H1 (cell line): ENCODE data around the gene NOBOX.

Source experiments
- CBX5 ChIP-seq: fragments of 300-800, 300-1000 bp; sonication (generic); IDR thresholded peaks from 2 replicates; pipeline ENCODE4 v1.7.1; 2016; ENCODE audit warnings: antibody characterized with exemption, low read length, low read depth
- CHD2 ChIP-seq: IDR thresholded peaks from 2 replicates; pipeline ENCODE4 v1.6.1; 2012; ENCODE audit warnings: low read length, improper control_type of control experiment
- EGR1 ChIP-seq: IDR thresholded peaks from 2 replicates; pipeline ENCODE4 v1.6.1; 2011; ENCODE audit warnings: low read depth, low read length, borderline replicate concordance
- EZH2 ChIP-seq: fragments of 200-600 bp; sonication (generic); IDR thresholded peaks from 2 replicates; pipeline ENCODE4 v1.7.1; 2012; ENCODE audit warnings: low read depth, mild to moderate bottlenecking, moderate library complexity, low read length, inconsistent platforms; ENCODE audit not compliant: severe bottlenecking
- SIN3A ChIP-seq, 2 experiments: IDR thresholded peaks in 1 of 2; conservative IDR thresholded peaks in 1 of 2; 2 replicates each; pipeline ENCODE4 v1.6.1; 2011 to 2012; ENCODE audit warnings: low read length in 2 of 2, improper control_type of control experiment in 1 of 2, low read depth in 1 of 2, mild to moderate bottlenecking in 1 of 2
- SP1 ChIP-seq: IDR thresholded peaks from 2 replicates; pipeline ENCODE4 v1.6.1; 2011; ENCODE audit warnings: low read depth, low read length
- SRF ChIP-seq: IDR thresholded peaks from 2 replicates; pipeline ENCODE4 v1.6.1; 2011; ENCODE audit warnings: mild to moderate bottlenecking, low read depth, low read length, moderate library complexity
- TEAD4 ChIP-seq: IDR thresholded peaks from 2 replicates; pipeline ENCODE4 v1.6.1; 2012; ENCODE audit warnings: low read depth, low read length, inconsistent platforms, mixed read lengths
- TF ChIP-seq, protein P1 (sequence below): IDR thresholded peaks from 2 replicates; pipeline ENCODE4 v1.6.1; 2012; ENCODE audit warnings: inconsistent platforms
- TF ChIP-seq, protein P2 (sequence below), 3 experiments: IDR thresholded peaks; 1 replicate in 2 of 3; 2 replicates in 1 of 3; pipeline versions ENCODE4 v1.5.1 to v1.6.1; 2011; ENCODE audit warnings: low read length in 3 of 3, mild to moderate bottlenecking in 3 of 3, inconsistent platforms in 2 of 3, low read depth in 1 of 3, moderate library complexity in 1 of 3; ENCODE audit not compliant: insufficient read depth in 1 of 3; ENCODE audit errors: control extremely low read depth in 1 of 3

DNA sequence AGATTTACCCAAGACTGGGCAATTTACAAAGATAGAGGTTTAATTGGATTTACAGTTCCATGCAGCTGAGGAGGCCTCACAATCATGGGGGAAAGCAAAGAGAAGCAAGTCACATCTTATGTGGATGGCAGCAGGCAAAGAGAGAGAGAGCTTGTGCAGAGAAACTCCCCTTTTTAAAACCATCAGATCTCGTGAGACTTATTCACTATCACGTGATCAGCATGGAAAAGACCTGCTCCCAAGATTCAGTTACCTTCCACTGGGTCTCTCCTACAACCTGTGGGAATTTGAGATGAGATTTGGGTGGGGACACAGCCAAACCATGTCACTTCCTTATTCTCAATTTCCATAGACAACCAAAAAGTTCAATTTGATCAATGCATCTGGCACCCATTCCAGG is 24.9 kb upstream of the NOBOX start:
- TF ChIP-seq, protein P1, sequence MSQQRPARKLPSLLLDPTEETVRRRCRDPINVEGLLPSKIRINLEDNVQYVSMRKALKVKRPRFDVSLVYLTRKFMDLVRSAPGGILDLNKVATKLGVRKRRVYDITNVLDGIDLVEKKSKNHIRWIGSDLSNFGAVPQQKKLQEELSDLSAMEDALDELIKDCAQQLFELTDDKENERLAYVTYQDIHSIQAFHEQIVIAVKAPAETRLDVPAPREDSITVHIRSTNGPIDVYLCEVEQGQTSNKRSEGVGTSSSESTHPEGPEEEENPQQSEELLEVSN: no peak
- TF ChIP-seq, protein P2, sequence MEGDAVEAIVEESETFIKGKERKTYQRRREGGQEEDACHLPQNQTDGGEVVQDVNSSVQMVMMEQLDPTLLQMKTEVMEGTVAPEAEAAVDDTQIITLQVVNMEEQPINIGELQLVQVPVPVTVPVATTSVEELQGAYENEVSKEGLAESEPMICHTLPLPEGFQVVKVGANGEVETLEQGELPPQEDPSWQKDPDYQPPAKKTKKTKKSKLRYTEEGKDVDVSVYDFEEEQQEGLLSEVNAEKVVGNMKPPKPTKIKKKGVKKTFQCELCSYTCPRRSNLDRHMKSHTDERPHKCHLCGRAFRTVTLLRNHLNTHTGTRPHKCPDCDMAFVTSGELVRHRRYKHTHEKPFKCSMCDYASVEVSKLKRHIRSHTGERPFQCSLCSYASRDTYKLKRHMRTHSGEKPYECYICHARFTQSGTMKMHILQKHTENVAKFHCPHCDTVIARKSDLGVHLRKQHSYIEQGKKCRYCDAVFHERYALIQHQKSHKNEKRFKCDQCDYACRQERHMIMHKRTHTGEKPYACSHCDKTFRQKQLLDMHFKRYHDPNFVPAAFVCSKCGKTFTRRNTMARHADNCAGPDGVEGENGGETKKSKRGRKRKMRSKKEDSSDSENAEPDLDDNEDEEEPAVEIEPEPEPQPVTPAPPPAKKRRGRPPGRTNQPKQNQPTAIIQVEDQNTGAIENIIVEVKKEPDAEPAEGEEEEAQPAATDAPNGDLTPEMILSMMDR (IDR thresholded peaks at IDR 0.05; ENCODE audit: control extremely low read depth in 1 of 3, insufficient read depth in 1 of 3, low read depth in 1 of 3, low read length in 3 of 3): no peak
- TF ChIP-seq EGR1 (no peak), EZH2 (no peak), SIN3A (conservative IDR thresholded peaks at IDR 0.05 in 1 of 2, IDR thresholded peaks at IDR 0.05 in 1 of 2; ENCODE audit: low read depth in 1 of 2, low read length in 2 of 2) (no peak), CHD2 (no peak), CBX5 (no peak), TEAD4 (no peak), SP1 (no peak), SRF (no peak)
